GM19193 (cell line): ENCODE results near the gene SLC8A1.

Experiments
- POLR2A ChIP-seq: IDR thresholded peaks from 4 replicates; pipeline ENCODE4 v1.6.1; 2011; ENCODE audit not compliant: insufficient read depth, insufficient read length; ENCODE audit errors: extremely low read depth

SLC8A1 gene

DNA sequence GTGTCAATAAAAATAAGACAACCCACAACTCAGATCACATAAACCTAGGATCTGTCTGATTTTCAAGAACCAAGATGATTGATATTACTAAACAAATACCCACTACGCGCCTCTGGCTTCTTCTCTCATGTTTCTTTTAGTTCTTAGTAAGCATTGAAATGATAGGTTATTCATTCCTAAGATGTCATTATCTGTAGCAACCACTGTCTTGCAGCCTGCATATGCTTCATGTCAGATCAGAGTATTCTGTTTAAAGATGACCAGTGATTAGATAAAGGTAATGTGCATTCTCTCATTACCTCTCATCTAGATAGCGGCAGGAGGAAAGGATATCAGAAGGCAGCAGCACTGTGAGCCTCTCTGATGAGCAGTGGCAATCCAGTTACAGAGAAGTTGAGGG is 112.9 kb downstream of the SLC8A1 start:
- no peak for TF ChIP-seq POLR2A

DNA sequence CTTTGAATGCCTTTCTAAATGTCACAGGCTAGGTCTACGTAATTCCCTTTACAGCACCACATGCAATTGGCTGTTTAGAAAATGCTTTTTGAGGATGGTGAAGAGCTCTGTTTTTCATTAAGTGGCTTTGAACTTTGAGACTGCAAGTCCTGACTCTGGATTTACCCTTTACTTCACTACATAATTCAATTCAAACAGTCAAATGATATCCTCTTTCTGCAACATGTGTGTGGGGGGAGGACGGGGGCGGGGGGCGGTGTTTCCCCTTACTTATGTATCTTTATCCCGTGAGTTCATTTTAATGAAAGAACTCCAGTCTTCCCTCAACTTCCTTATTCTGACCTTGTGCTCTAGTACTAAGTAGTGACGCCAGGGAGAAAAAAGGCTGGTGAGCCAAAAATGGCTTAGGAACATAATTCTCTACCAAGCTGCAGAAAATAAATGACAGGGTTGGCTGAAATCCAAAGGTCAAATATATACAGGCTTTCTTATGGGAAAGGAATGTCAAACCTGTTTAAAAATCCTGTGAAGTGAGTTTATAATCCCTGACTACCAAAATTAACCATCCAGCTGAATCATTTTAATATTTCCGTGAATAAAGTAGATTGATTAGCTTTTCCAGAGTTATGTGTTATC is 119.6 kb downstream of the SLC8A1 start:
- no peak for TF ChIP-seq POLR2A

DNA sequence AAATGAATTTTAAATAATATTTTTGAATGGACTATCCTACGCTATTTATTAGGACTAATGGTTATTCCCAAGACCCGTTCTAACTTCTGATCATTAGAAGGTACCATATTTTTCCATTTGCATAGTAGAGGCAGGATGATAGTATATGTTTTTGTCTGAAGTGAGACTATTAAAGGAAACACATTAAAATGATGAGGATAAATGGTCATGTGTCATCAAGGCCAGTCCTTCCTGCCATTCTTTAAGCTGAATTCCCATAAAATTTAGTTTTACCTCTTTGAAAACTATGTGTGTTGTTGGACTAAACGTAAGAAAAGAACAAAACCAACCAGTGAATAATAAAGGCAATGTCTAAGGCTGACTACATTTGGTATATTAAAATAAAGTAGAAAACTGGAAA is 121.8 kb downstream of the SLC8A1 start:
- TF ChIP-seq POLR2A: no peak

DNA sequence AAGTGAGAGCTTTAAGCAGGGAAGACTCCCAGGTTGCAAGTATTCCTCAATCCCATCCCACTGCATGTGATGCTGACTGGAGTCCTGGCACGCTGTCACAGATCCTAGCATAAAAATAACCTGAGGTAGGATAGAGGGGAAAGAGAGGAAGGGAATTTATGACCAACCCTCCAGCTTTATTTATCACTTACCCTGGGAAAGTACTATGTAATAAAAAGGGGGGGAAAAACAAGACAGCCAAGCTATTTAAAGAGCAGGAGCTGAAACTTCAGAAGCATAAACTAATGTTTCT is 122.2 kb downstream of the SLC8A1 start:
- TF ChIP-seq POLR2A: no peak

DNA sequence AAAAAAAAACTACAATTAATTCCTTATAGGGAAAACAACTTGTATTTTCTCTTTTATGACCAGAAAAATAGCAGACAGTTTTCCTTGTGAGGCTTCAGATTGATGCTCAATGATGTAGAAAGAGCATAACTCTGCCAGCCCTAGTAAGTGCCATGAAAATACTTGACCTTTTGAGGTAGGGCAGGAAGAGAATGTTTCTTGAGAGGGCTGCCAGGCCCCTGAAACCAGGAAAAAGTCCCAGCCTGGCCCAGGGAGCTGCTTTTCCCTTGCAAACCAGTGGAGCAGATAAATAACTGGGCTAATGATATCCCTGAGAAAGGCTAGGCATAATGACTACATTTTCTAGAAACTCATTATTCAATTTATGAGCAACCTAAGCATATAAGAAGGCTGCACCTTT is 126.8 kb downstream of the SLC8A1 start:
- TF ChIP-seq POLR2A: no peak

DNA sequence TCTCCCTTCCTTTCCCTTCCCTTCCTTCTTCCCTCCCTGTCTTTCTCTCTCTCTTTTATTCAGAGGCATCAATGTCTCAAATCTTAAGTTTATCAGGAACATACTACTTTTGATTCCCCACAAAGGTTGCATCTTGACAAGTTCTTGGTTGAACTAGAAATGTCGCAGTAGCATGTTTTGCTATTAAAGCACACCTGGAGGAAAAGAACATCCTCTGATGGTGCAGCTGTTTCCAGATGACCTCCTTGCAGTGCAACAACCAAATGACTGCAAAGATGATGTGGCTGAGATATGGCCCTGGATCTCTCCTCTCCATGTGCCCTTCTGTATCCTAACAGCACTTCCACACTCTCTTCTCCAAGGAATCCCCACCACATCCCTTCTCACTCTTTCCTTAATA is 127.2 kb downstream of the SLC8A1 start:
- TF ChIP-seq POLR2A: no peak

DNA sequence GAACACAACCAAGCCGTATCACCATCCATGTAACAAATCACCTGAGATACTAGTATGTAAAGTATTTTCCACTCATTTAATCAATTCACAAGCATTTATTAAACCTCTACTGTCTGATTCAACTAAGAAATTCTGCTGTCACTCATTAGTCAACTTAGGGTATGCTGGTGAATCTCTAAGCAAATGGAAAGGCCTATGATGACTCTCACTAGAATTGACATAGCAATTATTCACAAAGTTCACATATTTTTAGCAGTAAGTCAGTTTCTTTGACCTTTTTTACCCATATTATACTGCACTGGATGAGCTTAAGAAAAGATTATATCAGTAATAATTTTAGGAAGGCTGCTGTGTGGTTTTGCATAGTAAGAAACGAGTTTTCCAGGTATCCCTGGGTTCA is 130.1 kb downstream of the SLC8A1 start:
- no peak for TF ChIP-seq POLR2A

DNA sequence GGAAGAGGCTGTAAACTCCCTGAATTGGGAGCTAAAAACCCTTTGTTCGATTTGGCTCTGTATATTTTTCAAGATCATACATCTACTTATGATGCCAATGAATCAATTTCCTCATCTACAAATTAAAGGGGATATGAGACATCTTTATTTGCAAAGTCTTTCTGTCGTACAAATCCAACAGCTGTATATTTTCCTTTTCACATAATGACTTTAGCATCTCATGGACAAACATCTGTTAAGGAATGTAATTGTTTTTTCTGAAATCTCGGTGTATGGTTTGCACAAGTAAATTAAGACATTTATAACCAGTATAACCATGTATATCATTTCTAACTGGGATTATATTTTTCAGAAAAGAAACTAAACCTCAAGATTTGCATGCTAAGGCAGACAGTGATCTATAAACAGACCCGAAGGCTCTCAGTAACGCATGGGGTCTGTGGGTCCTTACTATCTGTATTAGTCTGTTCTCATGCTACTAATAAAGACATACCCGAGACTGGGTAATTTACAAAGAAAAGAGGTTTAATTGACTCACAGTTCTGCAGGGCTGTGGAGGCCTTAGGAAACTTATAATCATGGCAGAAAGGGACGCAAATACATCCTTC is 130.8 kb downstream of the SLC8A1 start:
- no peak for TF ChIP-seq POLR2A

DNA sequence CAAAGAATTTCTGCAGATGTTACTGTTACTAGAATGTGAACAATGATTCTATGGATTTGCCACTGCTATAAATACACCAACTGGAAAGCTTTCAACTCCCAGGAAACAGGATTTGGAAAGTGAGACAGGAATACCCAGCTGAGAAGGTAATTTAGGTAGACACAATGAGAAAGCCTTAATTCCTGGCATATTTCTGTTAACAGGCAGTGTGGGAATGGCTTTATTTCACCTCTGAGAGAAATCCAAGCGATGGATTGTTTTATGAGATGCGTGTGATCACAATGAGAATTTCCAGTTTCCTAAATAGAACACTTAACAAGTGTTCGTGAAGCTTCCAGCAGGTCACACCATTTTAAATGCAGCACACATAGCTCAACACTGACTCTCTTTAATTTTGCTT is 133.0 kb downstream of the SLC8A1 start:
- TF ChIP-seq POLR2A: no peak

DNA sequence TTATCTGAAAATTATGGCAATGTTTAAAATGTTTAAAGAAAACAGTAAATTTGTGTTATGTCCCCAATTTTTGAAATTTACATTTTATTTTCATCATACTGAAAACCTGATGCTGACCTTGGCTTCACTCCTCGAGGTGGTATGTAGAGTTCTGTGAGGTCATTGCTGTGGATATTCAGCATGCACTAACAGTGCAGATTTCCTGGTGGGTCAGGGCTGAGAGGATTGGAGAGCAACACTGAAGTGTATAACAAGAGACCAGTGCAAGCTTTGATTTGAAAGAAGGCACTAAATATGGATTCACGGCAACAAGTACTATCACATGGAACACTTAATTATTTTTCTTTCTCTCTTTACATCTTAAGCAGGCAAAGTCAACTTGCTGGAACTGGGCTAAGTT is 134.1 kb downstream of the SLC8A1 start:
- TF ChIP-seq POLR2A: no peak

DNA sequence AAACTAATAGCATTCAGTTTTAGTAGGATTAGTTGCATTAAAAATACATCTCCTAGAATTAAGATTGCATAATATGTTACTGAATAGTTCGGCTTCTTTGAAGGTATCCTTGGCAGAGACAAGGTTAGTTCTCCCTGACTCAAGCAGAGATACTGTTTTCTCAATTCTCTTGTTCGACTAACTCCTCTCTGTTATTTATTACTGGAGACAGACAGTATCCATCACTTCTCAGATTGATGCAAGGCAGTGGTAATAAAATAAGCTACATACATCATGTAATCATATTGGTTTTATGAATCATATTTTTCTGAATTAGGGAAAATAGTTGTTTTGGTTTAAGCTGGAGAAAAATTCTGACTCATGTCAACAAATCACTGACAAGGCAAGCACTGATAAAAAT is 134.8 kb downstream of the SLC8A1 start:
- no peak for TF ChIP-seq POLR2A

DNA sequence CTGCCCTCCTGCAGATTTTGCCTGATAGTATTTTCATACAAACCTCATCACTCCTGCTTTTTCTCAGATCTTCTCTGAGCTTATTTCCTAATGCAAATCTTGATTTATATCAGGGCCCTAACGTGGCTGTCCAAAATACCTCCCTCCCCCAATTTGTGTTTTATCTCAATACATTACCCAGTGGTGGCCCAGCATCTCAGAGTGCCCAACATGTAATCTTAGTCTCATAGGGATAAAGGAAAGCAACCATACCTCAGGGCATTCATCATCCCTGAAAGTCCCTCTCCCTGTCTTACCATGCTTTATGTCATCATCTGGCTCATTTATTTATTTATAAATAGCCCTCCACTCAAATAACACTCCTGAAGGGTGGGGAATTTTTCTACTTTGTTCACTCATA is 135.3 kb downstream of the SLC8A1 start:
- no peak for TF ChIP-seq POLR2A

DNA sequence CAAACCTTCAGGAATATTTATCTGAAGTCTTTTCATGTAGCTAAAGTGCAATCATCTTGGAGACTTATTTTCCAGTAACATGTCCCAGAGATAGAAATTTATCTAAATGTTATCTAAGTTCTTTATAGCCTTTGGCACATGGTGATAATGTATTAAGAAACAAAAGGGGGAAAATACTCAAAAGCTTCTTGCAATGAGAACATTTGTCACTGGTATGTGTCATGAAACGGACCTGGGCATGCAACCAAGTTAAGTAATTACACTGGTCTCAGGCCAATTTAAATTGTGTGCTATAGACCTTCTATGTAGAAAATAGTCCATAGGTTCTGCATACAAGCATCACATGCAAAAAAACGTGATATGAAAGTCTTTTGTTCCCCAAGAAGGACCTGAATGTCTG is 136.2 kb downstream of the SLC8A1 start:
- no peak for TF ChIP-seq POLR2A

DNA sequence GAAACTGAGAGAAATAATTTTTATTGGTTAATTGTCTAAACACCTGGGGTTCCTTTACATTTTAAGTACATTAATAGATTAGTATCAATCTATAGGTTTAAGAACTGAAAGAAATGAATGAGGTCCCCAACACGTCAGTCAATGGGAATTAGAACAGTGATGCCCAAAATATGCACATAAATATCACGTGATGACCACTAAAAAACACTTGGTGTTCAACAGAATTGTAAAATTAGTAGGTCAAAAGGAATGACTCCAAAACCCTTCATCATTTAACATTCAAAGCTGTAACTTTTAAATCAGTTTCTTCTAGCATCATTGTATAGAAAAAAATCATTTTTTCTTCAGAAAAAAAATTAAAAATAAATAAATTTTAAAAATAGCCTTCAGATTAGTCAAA is 140.9 kb downstream of the SLC8A1 start:
- no peak for TF ChIP-seq POLR2A

DNA sequence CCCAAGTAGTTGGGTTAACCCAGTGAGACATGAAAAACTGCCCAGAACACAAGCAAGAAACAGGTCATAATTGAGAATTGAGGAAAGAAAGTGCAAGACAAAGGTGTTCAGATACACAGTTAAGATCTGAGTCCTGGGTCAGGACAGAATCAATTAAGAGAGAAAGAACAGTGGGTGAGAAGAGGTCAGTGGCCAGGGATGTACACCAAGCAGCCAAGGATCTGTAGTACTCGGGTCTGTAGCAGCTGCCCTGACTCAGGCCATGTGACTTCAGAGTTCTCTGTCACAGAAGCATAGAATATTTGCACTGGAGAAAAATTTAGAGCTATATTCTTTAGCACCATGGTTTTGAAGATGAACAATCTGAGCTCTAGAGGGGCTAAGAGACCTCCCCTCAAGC is 141.6 kb downstream of the SLC8A1 start:
- no peak for TF ChIP-seq POLR2A

DNA sequence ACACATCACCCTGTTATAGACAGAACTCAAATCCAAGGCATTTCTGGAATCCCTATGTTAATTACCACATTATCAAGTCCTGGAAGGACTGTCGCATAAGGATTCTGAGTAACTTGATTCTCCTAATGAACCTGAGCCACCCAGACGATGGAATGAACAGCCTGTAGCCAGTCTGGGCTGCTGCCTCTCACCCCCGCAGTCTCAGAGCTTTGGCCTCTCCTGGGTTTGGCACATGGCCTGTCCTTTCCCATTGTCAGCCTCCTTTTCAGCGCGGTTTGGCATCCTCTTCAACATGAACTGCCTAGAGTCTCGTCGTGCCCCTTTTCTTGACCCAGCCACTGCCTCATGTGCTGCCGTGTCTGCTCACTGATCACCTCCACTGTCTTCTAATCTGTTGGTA is 147.6 kb downstream of the SLC8A1 start:
- no peak for TF ChIP-seq POLR2A

DNA sequence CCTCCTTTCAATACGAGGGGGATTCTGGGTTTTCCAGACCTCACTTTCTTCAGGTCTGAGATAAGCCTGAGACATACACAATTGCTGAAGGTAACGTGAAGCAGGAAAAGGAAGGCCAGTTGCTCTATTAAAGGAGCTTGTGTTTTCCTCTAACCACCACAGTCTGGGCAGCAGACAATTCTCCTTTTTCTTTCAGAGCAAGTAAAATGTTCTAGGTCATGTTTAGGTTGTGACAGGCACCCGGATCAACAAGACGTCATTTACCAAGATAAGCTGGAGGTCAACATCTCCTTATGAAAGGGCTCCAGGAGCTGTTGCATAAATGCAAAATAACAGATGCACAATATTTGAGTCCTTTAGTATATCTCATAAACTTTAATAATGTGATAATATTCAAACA is 148.1 kb downstream of the SLC8A1 start:
- no peak for TF ChIP-seq POLR2A
